Fibroblast of peridontal ligament (primary cell): ENCODE data around the gene CAPN9.
"Not testable (repeated sequence)": the region's sequence is repeated elsewhere in the genome, so short reads cannot be mapped to it uniquely, and the experiment has no call there.

Experiments
- DNase-seq: peaks from one replicate; pipeline ENCODE4 v3.0.0-alpha.2; 2010; ENCODE audit errors: extremely low read depth

Gene CAPN9

DNA sequence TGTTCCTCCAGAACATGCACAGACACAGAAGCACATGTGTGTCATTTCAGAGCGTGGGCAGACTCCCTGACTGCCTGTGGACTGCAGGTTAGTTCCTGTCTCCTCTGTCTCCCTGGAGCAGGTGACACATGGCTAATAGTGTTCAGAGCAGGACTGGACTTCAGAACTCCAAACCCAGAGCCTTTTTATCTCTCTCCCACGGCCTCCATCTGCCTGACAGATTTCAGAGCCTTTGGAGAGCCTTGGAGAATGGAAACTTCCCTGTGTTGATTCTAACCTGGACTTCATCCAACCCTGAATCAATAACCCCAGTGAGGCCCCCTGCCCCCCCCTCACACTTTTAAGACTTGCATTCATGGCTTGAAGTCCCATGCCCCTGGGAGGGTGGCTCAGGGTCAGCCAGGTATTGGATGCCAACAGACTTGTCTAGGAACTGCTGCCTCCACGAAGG lies 76.8 kb downstream of the CAPN9 start:
- DNase-seq, result no peak

DNA sequence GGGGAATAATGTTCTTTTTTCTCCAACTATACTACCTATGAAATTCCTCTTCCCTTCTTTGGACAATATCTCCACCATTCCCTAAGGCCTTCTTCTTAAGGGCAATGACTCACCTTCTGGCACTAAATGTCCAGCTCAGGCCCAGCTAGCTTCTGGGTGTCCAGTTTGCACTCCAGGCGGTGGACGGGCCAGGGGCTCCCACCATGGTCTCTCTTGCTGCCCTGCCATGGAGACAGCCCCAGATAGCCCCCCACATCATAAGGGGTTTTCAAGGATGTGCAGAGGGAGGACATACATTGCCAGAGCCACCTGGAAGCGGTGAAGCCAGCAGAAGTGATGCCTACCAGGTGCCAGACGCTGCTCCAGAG lies 77.3 kb downstream of the CAPN9 start:
- DNase-seq, result peak; percentile 35

DNA sequence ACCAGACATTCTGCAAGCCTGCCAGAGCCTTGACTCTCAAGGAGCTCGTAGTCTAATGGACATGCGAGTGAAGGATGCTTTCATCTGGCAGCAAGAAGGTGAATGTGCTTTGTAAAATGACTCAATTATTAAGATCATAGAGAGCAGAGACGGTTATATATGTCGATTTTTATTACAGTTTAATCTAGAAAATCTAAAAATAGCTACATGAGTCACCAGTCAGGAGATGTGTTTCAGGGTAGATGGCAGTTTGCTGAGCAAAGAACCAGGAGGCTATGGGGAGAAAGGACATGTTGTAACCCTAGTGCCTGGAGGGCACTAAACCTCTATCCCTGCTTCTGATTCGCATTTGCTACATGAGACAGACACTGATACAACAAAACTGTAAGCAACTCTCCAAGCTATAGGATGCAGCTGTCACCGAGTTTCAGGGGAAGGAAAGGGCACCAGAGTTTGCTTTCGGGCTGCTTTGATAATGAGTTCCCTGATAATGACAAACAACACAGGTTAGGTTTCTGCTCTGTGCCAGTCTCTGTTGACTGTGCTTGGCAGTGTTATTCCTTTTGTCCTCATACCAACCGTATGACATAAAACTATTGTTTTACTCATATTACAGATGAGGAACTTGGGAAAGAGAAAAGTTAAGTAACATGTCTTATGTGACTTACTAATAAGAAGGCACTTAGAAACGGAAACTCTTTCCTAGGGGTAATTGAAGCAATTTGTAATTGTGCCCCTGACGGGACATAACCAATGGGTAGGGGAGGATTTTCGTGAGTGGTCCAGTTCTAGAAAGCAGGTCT lies 77.9 kb downstream of the CAPN9 start:
- DNase-seq, result peak; percentile 80

DNA sequence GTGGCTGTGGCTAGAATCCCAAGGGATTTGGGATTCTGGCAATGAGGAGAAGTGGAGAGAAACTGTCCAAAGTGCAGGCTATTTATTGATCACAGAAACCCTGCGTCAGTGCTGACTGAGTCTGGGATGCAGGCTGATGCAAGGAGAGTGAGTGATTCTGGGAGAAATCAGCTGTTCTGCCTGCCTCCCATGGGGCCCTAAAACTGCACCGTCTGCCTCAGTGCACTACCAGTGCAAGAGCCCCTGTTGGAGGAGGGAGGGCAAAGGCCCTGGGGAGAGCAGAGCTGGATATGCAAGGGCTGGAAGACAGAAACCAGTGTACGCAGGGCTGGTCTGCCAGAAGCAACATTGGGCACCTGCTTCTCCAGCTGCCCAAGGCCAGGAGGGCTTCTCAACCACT lies 78.6 kb downstream of the CAPN9 start:
- DNase-seq, result peak; percentile 75

DNA sequence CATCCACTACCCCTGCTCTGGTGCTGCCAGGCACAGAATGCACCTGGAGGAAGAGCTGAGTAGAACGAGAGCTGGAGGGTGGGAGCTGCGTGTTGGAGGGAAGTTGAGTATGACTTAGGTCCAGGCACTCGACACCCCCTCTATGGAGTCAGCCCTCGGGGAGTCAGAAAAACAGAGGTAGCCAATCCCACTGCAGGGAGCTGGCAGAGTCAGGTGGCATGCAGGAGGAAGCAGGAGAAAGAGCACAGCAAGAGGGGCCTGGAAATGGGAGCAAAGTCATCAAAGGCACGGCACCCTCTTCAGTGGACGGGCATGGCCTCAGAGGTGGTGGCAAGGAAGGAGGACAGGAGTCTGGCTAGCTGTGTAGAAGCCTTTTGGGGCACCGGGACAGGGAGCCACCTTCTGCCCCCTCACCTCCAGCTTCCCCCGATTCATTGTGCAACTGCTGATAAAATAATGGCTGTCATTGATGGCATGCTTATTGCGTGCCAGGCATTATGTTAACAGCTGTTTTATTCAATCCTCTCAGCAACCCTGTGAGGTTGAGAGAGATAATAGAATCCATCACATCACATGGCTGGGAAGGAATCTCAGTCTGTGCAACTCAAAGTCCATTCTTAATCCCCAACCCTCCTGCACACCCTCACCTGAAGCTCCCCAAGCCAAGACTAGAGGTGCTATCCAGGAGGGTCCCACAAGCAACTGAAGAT lies 79.1 kb downstream of the CAPN9 start:
- DNase-seq, result no peak

DNA sequence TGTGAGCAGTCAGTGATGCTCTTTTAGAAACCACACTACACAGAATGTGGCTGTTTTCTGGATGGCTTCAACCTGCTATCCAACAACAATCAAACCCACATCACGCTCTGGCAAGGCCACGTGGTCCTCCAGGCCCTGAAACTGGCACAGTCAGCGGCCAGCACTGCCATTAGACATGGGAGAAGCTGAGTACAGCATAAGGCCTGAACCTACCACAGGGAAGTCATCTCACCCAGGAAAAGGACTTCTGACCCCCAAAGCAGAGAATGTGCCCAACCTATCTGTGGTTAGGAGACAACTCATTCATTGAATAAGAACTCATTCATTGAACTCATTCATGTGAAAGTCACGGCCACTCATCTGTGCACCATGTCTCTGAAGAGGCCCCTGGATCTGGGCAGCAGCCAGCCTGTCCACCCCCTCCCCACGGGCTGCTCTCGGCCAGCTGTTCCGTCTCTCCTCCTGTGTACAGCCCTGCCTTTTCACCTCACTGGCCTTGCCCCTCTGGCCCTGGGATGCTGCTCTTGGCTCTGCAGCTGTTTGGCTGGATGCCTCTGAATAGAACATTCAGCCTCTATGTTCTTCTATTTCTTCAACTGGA lies 80.0 kb downstream of the CAPN9 start:
- DNase-seq, result no peak

DNA sequence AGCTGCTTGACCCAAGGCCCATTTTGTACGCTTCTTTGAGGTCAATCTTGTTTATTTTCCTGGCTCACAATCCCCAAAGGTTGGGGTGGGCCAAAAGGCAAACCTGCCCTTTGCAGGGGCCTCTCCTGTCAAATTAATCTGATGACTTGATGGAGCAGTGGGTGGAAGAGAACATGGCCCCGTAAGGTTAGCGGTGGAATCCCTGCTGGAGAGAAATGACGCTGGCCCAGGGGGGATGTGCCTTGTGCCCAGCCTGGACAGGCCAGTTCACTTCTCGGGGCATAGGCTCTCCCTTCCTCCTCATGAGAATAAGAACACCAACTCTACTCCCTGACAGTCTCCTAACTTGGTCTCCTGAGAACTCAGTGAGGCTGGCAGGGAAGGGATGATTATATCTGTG lies 80.6 kb downstream of the CAPN9 start:
- no peak for DNase-seq

DNA sequence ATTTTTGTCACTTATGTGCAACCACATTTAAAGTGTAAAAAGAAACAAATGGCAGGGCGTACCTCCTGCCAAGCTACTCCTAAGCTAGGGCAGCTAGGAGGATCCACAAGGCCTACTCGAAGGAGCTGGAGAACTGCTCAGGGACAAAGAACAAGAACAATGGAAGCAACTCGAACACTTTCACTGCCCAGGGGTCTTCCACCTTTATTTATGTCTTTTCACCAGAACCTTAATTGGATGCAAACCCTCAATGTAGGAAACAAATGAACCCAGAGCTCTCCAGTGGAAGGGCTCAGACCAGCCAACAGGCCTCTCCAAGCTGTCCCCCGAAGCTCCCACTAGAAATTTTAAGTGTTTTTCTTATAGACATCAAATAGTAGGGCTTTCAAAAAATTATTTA lies 81.2 kb downstream of the CAPN9 start:
- no peak for DNase-seq

DNA sequence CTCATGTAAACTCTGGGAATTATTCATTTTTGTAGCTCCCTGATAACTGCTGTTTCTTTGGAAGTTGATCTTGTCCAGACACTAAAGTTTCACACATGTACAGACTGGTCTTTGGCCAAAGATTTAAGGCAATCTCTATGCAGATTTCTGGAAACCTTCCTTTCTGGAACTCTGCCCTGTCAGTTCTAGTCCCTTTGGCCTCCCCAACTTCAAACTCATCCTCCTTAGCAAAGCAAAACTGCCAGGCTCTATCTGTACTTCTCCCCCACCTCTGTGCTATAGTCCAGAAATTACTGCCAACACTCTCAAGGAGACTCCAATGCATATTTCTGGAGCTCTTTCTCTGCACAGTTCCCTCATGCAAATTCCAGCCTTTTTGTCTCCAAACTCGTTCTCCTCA lies 84.6 kb downstream of the CAPN9 start:
- no peak for DNase-seq

DNA sequence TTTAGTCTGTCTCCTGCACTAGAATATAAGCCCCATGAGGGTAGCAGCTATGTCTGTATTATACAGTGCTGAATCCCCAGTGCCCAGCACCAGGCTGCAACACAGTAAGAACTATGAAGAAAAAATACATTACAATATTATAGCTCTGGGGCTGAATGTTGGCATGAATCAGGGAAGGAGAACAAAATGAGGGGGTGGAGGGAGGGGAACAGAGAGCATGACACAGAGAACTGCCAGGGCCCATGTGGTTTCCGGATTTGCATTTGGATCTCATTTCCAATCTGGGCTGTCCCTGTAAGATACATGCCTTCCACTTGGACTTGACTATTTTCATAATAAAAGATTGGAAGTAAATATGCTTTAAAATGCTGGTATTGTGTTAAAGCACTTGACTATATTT lies 85.3 kb downstream of the CAPN9 start:
- no peak for DNase-seq

DNA sequence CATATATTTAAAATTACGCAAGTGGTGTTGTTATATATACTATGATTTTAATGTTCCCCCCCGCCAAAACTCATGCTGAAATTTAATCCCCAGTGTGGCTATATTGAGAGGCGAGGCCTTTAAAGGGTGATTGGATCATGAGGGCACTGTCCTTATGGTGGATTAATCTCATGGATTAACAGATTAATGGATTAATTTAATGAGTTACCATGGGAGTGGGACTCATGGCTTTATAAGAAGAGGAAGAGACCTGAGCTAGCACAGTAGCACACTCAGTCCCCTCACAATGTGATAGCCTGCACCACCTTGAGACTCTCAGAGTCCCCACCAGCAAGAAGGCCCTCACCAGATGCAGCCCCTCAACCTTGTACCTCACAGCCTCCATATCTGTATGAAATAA lies 86.3 kb downstream of the CAPN9 start:
- no peak for DNase-seq

DNA sequence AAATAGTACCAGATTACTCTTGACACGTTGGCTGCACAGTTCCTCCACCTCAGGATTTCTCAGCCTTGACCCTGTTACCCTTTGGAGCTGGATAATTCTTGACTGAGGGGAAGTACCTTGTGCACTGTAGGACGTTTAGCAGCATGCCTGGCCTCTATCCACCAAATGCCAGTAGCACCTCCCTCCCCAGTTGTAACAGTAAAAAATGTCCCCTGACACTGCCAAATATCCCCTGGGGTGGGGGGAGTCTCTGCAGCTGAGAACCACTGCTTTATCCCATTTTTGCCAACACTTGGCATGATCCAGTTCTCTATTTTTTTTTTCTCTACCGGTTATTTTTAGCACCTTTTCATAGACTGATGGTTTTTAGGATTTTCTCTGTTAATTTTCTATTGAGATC lies 87.1 kb downstream of the CAPN9 start:
- no peak for DNase-seq

DNA sequence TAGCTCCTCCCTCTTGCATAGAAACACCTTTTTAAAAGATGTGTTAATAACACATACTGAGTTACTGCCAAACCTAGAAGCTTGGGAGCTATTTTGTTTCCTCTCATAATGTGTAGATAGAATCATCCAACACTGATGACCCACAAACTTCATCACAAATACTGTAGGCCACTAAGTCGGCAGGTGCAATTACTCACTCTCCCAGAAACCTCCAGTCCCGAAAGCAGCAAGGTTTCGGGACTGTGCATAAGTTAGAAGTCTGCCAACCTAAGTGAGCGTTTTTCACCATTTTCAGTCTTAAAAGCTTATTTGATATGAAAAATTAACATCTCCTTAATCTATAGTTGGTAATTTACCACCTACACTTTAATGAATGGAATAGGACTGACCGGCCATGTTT lies 89.2 kb downstream of the CAPN9 start:
- no peak for DNase-seq

DNA sequence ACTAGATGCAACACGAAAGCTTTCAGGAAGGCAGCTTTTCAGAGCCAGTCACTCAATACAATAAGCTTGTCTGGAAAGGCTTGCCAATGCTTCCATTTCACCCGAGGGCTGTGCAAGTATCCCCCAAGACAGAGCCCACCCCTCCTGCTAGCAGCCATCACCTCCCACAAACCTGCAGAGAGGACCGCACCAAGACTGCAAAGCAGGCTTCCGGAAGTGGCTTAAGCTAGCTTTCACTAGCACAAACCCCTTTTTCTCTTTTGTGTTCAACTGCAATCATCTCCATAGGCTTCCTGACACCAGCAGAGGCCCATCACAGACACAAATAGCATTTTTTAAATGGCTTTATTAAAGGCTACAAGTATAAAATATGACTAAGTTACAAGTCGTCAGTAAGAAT lies 89.6 kb downstream of the CAPN9 start:
- no peak for DNase-seq

DNA sequence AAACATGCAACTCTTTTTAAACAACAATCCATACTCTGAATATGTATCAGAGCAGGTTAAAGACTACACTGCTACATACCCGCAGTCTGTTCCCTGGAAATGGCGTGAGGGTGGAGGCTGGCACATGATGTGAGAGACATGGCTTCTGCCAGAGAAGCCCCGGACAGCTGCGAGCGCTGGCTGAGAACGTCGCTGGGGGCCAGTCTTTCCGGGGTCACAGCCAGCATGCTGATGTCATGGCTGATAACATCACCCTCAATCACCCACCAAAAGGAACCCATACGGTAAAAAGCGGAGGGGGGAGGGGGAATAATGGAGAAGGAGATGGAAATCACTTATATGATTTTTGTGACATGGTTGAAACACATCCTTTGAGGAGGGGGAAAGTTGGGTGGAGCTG lies 92.0 kb downstream of the CAPN9 start:
- DNase-seq, result no peak

DNA sequence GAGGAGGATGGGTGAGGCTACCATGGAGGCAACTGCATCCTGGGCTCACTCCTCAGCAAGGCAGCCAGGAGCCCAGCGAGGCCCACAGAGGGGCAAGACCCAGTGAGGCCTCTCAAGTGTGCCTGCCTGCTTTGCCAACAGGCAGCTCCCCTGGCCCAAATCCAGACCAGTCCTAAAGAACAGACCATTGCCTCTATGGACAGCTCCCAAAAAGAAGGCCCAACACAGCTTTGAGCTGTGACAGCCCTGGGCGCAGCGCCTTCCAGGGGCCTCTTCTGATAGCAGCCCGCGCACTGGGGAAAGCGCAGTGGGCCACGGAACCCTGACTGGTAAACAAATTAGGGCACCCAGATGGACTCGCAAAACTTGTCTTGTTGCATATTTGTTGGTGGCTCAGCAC lies 95.6 kb downstream of the CAPN9 start:
- no peak for DNase-seq

DNA sequence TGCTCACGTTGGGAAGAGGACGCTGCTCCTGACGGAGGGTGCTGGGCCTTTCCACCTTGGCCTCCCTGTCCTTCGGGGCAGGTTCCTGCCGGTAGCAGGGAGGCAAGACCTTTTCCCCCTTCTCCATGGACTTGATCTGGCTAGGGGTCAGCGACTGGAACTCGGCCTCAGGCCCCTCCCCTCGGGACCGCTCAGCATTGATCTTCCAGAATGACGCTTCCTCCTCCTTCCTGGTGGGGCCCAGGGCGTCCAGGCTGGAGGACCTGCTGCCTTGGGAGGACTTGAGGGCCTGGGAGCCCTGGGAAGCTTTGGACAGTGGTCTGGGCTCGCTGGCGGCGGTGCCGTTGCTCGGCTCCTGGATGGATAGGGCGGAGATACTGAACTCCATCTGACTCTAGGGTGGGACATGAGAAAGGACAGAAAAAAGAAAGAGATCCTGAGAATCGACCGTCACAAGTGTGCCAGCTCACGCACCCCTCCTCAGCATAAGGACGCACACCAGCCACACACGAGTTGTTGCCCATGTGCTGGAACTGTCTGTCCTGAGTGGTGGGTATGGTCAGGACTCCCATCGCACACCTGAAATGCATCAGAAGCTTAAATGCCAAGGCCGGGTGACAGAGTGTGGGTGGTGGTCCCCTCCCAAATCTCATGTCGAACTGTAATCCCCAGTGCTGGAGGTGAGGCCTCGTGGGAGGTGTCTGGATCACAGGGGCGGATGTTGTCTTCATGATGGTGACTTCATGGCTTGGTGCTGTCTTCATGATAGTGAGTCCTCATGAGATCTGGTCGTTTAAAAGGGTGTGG lies 96.5 kb downstream of the CAPN9 start:
- DNase-seq, result no peak

DNA sequence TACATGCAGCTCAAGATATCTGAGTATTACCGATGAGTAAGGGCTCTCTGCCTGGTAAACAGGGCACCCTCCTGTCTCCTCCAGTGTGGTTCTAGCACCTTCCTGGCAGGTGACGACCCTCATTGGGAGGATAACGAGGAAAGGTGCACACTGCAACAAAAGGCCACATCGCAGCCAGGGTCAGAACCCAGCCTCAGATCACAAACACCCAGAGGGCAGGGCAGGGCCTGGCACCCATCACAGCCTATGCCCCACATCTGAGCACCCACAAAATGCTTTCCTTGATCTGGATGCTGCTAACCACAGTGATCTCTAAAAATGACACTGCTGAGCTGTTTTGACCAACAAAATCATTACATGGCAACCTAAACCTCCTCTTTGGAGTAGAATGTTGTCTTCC lies 97.4 kb downstream of the CAPN9 start:
- no peak for DNase-seq

DNA sequence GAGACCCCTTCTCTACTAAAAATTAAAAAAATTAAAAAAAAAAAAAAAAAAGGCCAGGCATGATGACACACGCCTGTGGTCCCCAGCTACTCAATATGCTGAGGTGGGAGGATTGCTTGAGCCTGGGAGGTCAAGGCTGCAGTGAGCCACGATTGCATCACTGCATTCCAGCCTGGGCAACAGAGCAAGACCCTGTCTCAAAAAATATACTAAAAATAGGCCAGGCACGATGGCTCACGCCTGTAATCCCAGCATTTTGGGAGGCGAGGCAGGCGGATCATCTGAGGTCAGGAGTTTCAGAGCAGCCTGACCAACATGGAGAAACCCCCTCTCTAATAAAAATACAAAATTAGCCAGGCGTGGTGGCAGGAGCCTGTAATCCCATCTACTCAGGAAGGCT lies 98.0 kb downstream of the CAPN9 start:
- not testable (repeated sequence) for DNase-seq

DNA sequence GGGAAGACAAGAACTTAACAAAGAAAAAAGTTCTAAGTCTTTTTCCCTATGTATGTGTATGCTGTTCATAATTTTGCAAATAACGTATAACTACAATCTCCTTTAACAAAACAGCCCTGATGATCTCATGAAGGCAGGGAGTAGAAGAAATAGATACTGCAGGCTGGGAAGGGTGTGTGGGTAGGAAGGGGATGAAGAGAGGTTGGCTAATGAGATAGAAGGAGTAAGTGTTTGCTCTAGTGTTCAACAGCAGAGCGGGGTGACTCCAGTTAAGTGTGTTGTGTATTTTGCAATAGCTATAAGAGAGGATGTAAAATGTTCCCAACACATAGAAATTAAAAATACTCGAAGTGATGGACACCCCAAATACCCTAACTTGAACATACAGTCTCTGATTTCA lies 101.0 kb downstream of the CAPN9 start:
- DNase-seq, result no peak

DNA sequence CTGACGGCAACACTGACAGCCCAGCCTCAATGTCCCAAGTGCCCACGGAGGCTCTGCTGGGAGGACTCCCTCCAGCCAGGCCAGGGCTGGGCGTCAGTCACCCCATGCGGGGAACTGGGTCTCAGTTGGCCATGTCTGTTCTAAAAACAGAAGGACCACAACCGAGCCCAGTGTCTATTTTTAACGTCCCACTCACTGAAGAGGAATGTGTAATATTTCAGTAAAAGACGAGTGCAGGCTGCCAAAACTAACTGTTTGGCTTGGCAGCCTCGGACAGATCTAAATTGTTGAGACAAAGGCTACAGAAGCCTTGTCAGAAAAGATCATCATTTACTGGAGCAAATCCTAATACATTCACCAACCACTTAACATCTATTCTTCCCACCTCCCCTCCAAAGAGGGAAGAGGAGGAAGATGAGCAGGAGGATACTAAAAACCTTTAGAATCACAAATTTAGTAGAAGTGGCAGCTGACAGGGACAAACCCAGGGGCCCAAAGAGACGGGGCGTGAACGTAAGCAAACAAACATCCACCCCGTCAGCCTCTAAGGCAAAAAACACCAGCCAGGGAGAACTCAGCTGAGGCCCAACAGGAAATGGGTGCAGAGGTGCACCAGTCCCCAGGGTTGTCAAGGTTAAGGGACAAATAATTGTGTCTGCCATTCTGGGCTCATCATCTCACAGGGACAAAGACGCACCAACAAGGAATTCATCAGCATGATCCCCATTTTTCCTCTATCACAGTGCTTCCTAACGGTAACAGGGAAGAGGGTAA lies 102.5 kb downstream of the CAPN9 start:
- DNase-seq, result peak; percentile 97

DNA sequence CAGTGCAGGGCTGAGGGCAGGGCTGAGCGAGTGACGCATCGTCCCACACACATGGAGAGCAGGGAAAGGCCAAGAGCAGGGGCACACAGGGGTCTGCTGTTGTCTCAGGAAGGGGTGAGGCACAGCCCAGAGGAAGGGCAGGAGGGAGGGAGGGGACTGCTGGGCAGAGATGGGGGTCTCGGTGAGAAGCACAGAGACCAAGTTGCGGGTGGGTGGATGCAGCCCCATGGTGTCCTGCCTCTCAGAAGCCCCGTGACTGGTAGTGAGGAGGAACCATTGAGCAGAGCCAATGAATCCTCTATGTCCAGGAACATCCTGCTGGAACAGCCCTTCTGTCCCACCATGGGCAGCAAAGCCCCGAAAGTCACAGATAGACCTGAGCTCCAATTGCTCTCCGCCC lies 103.4 kb downstream of the CAPN9 start:
- DNase-seq, result no peak
